ENCODE data around the gene VTCN1. TPM values are rescaled to one million over a fixed set of nuclear protein-coding genes. Genes with fewer than 3 reads are reported as not detected.

Gene VTCN1
- total RNA-seq, 1 experiment from 2014 or later: 0.17 TPM

DNA sequence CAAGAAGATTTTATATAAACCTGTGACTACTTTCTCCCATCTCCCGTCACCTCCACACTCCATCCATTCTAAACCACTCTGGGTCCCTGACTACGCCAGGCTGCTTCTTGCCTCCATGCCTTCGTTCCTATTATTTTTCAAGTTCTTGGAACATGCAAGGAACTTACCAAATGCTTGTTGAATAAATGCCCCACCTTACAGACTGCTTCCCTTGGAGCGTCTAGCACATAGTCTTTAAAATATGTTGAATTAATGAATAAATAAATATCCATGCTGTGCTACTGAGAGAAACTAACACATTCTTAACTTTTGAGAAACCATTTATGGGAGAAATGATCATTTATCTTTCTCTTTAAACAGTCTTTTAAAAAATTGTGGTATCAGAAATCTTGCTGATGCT, 27.6 kb downstream of the VTCN1 start:
- BruUV-seq (replicated peaks): no TSS peak
- Histone ChIP-seq H3K79me2 (ENCODE audit: insufficient read depth, low read length) (no peaks in the 10 kb centered on the region), H3K4me1 (ENCODE audit: control insufficient read depth in 1 of 2, insufficient read depth in 2 of 2, low read length in 2 of 2) (no peaks in the 10 kb centered on the region), H3K4me3 (replicated peaks in 1 of 2; ENCODE audit: low read depth in 1 of 2, low read length in 2 of 2) (no peak overlapping the region), H3K9me3 (ENCODE audit: control insufficient read depth in 1 of 2, insufficient read depth in 1 of 2, low read depth in 1 of 2, low read length in 2 of 2) (no peaks in the 10 kb centered on the region), H4K20me1 (ENCODE audit: insufficient read depth) (no peaks in the 10 kb centered on the region), H3K27ac (ENCODE audit: low read depth, low read length) (no peak overlapping the region), H3K27me3 (ENCODE audit: insufficient read depth, low read length) (no peaks in the 10 kb centered on the region), H2AFZ (ENCODE audit: low read depth, low read length, poor library complexity, severe bottlenecking) (no peak overlapping the region), H3K9ac (ENCODE audit: low read length) (no peak overlapping the region), H3K4me2 (ENCODE audit: low read length) (no peak overlapping the region), H3K36me3 (ENCODE audit: control insufficient read depth in 1 of 2, insufficient read depth in 2 of 2, low read length in 2 of 2) (no peaks in the 10 kb centered on the region), H3K9me2 (ENCODE audit: insufficient read depth) (no peaks in the 10 kb centered on the region)
- ChIA-PET POLR2A (no interaction called here), RAD21 (ENCODE audit: low non-redundant PET in 1 of 2, low total read pairs in 2 of 2, uncharacterized antibody in 2 of 2, unreplicated experiment in 2 of 2) (no interaction called here), CTCF (no interaction called here)
- ATAC-seq (no peak), DNase-seq (ENCODE audit: low read depth, low spot score) (no peak)
- TF ChIP-seq POLR2A (IDR thresholded peaks at IDR 0.05; ENCODE audit: borderline replicate concordance, extremely low read depth, insufficient read depth, insufficient read length) (no peak), RAD21 (IDR thresholded peaks at IDR 0.05; ENCODE audit: low read depth) (no peak), CBX3 (IDR thresholded peaks at IDR 0.05; ENCODE audit: low read depth) (no peak), EZH2phosphoT487 (IDR thresholded peaks at IDR 0.05; ENCODE audit: borderline replicate concordance) (no peak), JUND (IDR thresholded peaks at IDR 0.05) (no peak), EGR1 (IDR thresholded peaks at IDR 0.05; ENCODE audit: low read depth) (no peak)
- intact Hi-C loops (cut with micrococcal nuclease): no loop called here

GRCh38 chr1:117182319-117182718, 28.4 kb downstream of the VTCN1 start:
- TF ChIP-seq SRF (IDR thresholded peaks at IDR 0.05; ENCODE audit: low read depth): no peak
- no peak for TF ChIP-seq EZH2phosphoT487 (IDR thresholded peaks at IDR 0.05; ENCODE audit: borderline replicate concordance)
- no peak for TF ChIP-seq ZBTB33 (IDR thresholded peaks at IDR 0.05; ENCODE audit: extremely low read depth, insufficient replicate concordance, low read length)
- no peak for TF ChIP-seq MAX (IDR thresholded peaks at IDR 0.05)
- TF ChIP-seq TCF7L2 (IDR thresholded peaks at IDR 0.05; ENCODE audit: borderline replicate concordance, extremely low read depth, insufficient read depth, insufficient read length): no peak
- no peak for TF ChIP-seq SP1 (IDR thresholded peaks at IDR 0.05; ENCODE audit: low read depth)
- TF ChIP-seq CBX3 (IDR thresholded peaks at IDR 0.05; ENCODE audit: low read depth): no peak
- TF ChIP-seq SIN3A (IDR thresholded peaks at IDR 0.05; ENCODE audit: low read depth): no peak
- CTCF ChIA-PET: no interaction called here
- Histone ChIP-seq H3K79me2 (ENCODE audit: insufficient read depth, low read length) (no peaks in the 10 kb centered on the region), H3K36me3 (ENCODE audit: control insufficient read depth in 1 of 2, insufficient read depth in 2 of 2, low read length in 2 of 2) (no peaks in the 10 kb centered on the region), H3K4me3 (replicated peaks in 1 of 2; ENCODE audit: low read depth in 1 of 2, low read length in 2 of 2) (no peak overlapping the region), H3K27ac (ENCODE audit: low read depth, low read length) (no peak overlapping the region), H2AFZ (ENCODE audit: low read depth, low read length, poor library complexity, severe bottlenecking) (no peak overlapping the region), H3K9me3 (ENCODE audit: control insufficient read depth in 1 of 2, insufficient read depth in 1 of 2, low read depth in 1 of 2, low read length in 2 of 2) (no peaks in the 10 kb centered on the region), H3K4me1 (ENCODE audit: control insufficient read depth in 1 of 2, insufficient read depth in 2 of 2, low read length in 2 of 2) (no peaks in the 10 kb centered on the region), H3K4me2 (ENCODE audit: low read length) (no peak overlapping the region), H3K9ac (ENCODE audit: low read length) (no peak overlapping the region), H3K9me2 (ENCODE audit: insufficient read depth) (no peaks in the 10 kb centered on the region), H4K20me1 (ENCODE audit: insufficient read depth) (no peaks in the 10 kb centered on the region), H3K27me3 (ENCODE audit: insufficient read depth, low read length) (no peaks in the 10 kb centered on the region)
- DNase-seq (ENCODE audit: low read depth, low spot score): no peak
- intact Hi-C loops (cut with micrococcal nuclease): no loop called here
- RAD21 ChIA-PET (ENCODE audit: low non-redundant PET in 1 of 2, low total read pairs in 2 of 2, uncharacterized antibody in 2 of 2, unreplicated experiment in 2 of 2): no interaction called here
- POLR2A ChIA-PET: no interaction called here
- BruUV-seq (replicated peaks): no TSS peak
- no peak for ATAC-seq
